MM.1S (cell line): ENCODE results near the gene SLC22A15.

Source experiments
- DNase-seq: peaks from one replicate; pipeline ENCODE4 v3.0.0-alpha.2; 2015
- H2AFZ ChIP-seq: fragments of 300-600 bp; sonication (generic); 2 replicates; pipeline ENCODE4 v1.6.0; 2016; ENCODE audit warnings: antibody characterized with exemption, low read length
- H3F3A ChIP-seq: fragments of 300-600 bp; sonication (generic); 2 replicates; pipeline ENCODE4 v1.6.1; 2016; ENCODE audit warnings: mild to moderate bottlenecking, antibody characterized with exemption, low read length, moderate library complexity, mixed read lengths; ENCODE audit not compliant: insufficient read depth
- H3K27ac ChIP-seq: fragments of 300-600 bp; sonication (generic); 2 replicates; pipeline ENCODE4 v1.5.1; 2016; ENCODE audit warnings: mild to moderate bottlenecking, low read length
- H3K27me3 ChIP-seq: fragments of 300-600 bp; sonication (generic); replicated peaks from 2 replicates; pipeline ENCODE4 v1.6.0; 2016; ENCODE audit warnings: low read length; ENCODE audit not compliant: insufficient read depth
- H3K36me3 ChIP-seq: fragments of 300-600 bp; sonication (generic); replicated peaks from 2 replicates; pipeline ENCODE4 v1.6.1; 2016; ENCODE audit warnings: mild to moderate bottlenecking, low read length, mixed read lengths; ENCODE audit not compliant: insufficient read depth
- H3K4me1 ChIP-seq: fragments of 300-600 bp; sonication (generic); 2 replicates; pipeline ENCODE4 v1.6.1; 2016; ENCODE audit warnings: low read length, mixed read lengths
- H3K4me2 ChIP-seq: fragments of 300-600 bp; sonication (generic); 2 replicates; pipeline ENCODE4 v1.6.0; 2016; ENCODE audit warnings: low read depth, low read length
- H3K4me3 ChIP-seq: fragments of 300-600 bp; sonication (generic); 2 replicates; pipeline ENCODE4 v1.5.1; 2016; ENCODE audit warnings: low read length, mixed read lengths
- H3K79me2 ChIP-seq: fragments of 300-600 bp; sonication (generic); 2 replicates; pipeline ENCODE4 v1.6.1; 2016; ENCODE audit warnings: mixed run types, low read length, mixed read lengths
- H3K9ac ChIP-seq: fragments of 300-600 bp; sonication (generic); 2 replicates; pipeline ENCODE4 v1.6.1; 2016; ENCODE audit warnings: low read length, mixed read lengths
- H3K9me2 ChIP-seq: fragments of 300-600 bp; sonication (generic); replicated peaks from 2 replicates; pipeline ENCODE4 v1.6.1; 2016; ENCODE audit warnings: mild to moderate bottlenecking, low read length, mixed read lengths; ENCODE audit not compliant: insufficient read depth
- H3K9me3 ChIP-seq: fragments of 300-600 bp; sonication (generic); replicated peaks from 2 replicates; pipeline ENCODE4 v1.6.1; 2016; ENCODE audit warnings: mild to moderate bottlenecking, low read length, mixed read lengths; ENCODE audit not compliant: insufficient read depth
- H4K20me1 ChIP-seq: fragments of 300-600 bp; sonication (generic); 2 replicates; pipeline ENCODE4 v1.6.1; 2016; ENCODE audit warnings: mild to moderate bottlenecking, low read length, moderate library complexity, mixed read lengths; ENCODE audit not compliant: insufficient read depth
- EZH2 ChIP-seq: fragments of 300-600 bp; sonication (generic); optimal IDR thresholded peaks from 2 replicates; pipeline ENCODE3; 2017; ENCODE audit warnings: low read depth, mild to moderate bottlenecking, antibody characterized with exemption, low read length, mixed read lengths
- EZH2phosphoT487 ChIP-seq: fragments of 300-600 bp; sonication (generic); IDR thresholded peaks from 2 replicates; pipeline ENCODE4 v1.6.1; 2018; ENCODE audit warnings: antibody characterized with exemption, low read length

SLC22A15 gene

DNA sequence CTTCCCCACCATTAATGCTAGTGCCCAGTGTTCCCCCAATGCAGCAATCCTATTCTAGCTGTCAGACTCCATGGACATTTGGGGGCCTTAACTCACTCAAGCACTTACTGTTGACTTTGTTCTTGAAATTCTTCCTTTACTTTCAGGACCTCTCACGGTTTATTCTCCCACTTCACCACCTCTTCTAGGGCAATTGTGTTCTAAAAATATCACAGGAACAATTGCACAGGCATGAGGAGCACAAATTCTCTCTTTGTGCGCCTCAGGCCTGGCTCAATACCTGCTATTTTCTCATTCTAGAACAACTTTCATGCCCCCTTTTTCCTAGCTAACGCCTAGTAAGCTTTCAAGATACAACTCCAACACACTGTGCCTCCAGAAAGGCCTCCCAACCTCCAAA, 142.2 kb downstream of the SLC22A15 start:
- Histone ChIP-seq H4K20me1 (no peaks in the 10 kb centered on the region), H3K36me3 (no peaks in the 10 kb centered on the region), H3K79me2 (no peaks in the 10 kb centered on the region), H3K9me2 (no peaks in the 10 kb centered on the region), H3F3A (no peaks in the 10 kb centered on the region), H3K9me3 (no peaks in the 10 kb centered on the region), H2AFZ (no peak overlapping the region), H3K27me3 (no peaks in the 10 kb centered on the region), H3K27ac (no peak overlapping the region), H3K4me2 (no peak overlapping the region), H3K4me3 (no peak overlapping the region), H3K4me1 (no peaks in the 10 kb centered on the region), H3K9ac (no peak overlapping the region)
- TF ChIP-seq EZH2: no peak
- no peak for TF ChIP-seq EZH2phosphoT487
- no peak for DNase-seq
